ENCODE results near the gene CCNL2. TPM values are rescaled to one million over a fixed set of nuclear protein-coding genes. Genes with fewer than 3 reads are reported as not detected.

The CCNL2 gene
- total and polyA plus RNA-seq, 12 donors = 38.5 to 243 (median 48.0) TPM

DNA sequence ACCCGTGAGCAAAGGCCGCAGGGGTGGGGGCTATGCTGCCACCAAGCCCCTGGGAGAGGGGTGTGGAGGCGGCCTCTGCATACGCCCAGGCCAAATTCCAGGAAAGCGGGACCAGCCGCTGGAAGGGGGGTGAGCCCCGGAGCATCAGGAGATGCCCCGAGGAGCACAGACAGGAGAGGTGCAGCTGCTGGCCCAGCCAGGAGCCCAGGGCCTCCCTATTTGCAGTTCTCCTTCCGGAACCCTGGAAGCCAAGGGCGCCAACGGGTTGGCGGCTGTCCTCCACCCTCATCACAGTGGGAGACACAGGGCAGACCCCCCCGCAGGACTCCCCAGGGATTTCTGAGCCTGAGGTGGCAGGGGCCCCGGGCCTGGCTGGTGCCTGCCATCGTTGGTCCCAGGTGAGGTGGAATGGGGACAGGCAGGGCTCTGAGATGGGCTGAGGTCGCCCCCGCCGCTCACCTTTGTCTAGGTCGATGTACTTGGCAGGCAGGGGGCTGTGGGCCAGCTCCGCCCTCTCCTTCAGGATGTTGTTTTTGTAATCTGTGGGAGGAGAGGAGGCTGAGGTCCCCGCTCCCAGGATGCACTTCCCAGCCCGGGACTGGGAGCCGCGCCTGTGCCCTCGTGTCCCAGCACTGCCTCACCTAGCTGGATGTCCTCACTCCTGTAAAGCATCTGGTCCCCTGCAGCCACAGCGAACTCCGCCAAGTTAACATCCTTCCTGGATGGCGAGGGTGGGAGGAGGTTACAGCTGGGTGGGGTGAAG, 45.6 kb downstream of the CCNL2 start:
- TF ChIP-seq, protein P1, sequence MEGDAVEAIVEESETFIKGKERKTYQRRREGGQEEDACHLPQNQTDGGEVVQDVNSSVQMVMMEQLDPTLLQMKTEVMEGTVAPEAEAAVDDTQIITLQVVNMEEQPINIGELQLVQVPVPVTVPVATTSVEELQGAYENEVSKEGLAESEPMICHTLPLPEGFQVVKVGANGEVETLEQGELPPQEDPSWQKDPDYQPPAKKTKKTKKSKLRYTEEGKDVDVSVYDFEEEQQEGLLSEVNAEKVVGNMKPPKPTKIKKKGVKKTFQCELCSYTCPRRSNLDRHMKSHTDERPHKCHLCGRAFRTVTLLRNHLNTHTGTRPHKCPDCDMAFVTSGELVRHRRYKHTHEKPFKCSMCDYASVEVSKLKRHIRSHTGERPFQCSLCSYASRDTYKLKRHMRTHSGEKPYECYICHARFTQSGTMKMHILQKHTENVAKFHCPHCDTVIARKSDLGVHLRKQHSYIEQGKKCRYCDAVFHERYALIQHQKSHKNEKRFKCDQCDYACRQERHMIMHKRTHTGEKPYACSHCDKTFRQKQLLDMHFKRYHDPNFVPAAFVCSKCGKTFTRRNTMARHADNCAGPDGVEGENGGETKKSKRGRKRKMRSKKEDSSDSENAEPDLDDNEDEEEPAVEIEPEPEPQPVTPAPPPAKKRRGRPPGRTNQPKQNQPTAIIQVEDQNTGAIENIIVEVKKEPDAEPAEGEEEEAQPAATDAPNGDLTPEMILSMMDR (IDR thresholded peaks at IDR 0.05) = no peak
- peaks cover 0 to 19% (median 0%) of the 10 kb centered on the region in 9 donors for H3K36me3 ChIP-seq
- ATAC-seq = no peak
- no peak overlapping the region for H3K4me3 ChIP-seq
- no peak for DNase-seq
- intact Hi-C loops (cut with DNase I) = no loop called here
- peaks cover 14 to 57% (median 40%) of the 10 kb centered on the region in 9 donors for H3K4me1 ChIP-seq
- peaks cover 0 to 65% (median 53%) of the 10 kb centered on the region in 7 donors for H3K27me3 ChIP-seq
- WGBS, 2 donors = 38 to 41% methylated on average over 28 of the region's 28 CpGs
- no peaks in the 10 kb centered on the region for H3K9me3 ChIP-seq
- H3K27ac ChIP-seq = peak overlapping the region in 4 of 10 donors; percentile 19 to 75 (median 24)

DNA sequence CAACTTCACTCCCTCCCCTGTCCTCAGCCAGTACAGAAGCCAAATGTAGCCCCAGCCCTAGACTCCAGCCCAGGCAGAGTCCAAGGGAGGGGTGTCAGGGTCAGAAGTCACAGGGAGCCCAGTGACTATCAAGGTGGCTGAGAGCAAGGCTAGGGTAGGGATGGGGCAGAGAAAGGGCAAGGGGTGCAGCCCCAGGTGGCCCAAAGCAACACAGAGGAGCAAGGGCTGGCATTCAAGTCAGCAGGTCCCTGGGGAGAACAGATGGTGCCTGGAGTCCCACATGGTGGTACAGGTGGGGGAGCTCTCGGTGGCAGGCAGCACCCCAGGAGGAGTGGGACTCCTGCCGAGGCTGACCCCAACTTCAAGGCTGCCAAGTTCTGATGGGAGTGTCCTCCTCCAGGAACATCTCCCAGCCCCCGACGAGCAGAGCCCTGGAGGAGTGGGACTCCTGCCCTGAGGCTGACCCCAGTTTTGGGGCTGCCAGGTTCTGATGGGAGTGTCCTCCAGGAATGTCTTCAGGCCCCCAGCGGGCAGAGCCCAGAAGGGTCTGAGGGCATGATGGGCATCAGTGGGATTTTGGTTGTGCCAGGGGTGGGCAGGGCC, 46.2 kb downstream of the CCNL2 start:
- ATAC-seq (no peak), DNase-seq (no peak)
- TF ChIP-seq, protein P1 (IDR thresholded peaks at IDR 0.05) = no peak
- Histone ChIP-seq H3K36me3 (peaks cover 0 to 19% (median 0%) of the 10 kb centered on the region in 9 donors), H3K9me3 (no peaks in the 10 kb centered on the region), H3K27me3 (peaks cover 0 to 58% (median 47%) of the 10 kb centered on the region in 7 donors), H3K4me3 (no peak overlapping the region), H3K27ac (peak overlapping the region in 5 of 10 donors; percentile 16 to 75 (median 63)), H3K4me1 (peaks cover 16 to 60% (median 43%) of the 10 kb centered on the region in 9 donors)
- intact Hi-C loops (cut with DNase I) = no loop called here
- WGBS, 2 donors = 26 to 29% methylated on average over 5 of the region's 5 CpGs

DNA sequence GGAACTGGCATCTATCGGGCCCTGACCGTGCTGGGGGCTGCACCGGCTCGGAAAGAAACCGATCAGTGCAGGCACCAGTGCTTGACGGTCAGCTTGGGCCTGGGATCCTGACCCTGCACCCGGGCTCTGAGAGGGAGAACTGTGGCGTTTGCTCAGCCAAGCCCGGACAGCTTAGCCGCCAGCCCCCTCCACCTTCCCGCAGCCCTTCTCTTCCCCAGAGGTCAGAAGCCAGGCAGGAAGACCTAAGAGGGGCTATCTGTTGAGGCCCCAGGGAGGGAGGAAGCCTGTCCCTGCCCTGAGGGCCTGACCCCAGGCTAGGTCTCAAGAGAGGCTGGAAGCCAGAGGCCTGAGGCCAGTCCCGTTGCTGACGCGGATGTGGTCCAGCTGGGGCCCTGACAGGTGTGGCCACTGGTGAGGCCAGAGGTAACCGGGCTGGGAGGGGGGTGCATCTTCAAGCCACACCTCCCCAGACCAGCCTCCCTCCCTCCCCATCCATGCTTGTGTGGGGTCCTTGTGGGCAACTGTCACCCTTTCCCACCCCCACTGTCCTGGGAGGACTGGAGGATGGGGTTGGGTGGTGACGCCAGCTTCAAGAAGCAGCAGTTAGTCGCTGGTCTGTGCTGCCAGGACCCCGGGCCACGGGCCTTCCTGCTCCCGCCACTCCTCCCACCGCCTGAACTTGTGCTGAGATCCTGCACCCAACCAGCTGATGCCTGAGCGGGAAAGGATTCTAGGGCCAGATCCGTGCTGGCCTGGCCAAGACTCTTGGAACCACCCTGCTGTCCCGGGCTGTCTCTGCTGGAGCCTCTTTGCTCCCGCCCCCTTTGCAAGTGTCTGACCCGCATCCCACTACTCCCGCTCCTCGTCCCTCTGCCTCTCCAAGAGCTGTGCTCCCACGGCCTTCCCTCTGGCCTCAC, 47.4 kb downstream of the CCNL2 start:
- DNase-seq = peak; percentile 25 to 68
- H3K36me3 ChIP-seq = peaks cover 0 to 19% (median 0%) of the 10 kb centered on the region in 9 donors
- intact Hi-C loops (cut with DNase I) = no loop called here
- peaks cover 24 to 69% (median 51%) of the 10 kb centered on the region in 9 donors for H3K4me1 ChIP-seq
- no peaks in the 10 kb centered on the region for H3K9me3 ChIP-seq
- TF ChIP-seq, protein P1 (IDR thresholded peaks at IDR 0.05) = no peak
- H3K4me3 ChIP-seq = peak overlapping the region in 5 of 10 donors; percentile 5 to 22 (median 12)
- H3K27me3 ChIP-seq = peaks cover 0 to 47% (median 35%) of the 10 kb centered on the region in 7 donors
- H3K27ac ChIP-seq = peak overlapping the region in 8 of 10 donors; percentile 14 to 75 (median 58)
- WGBS, 2 donors = 45 to 50% methylated on average over 29 of the region's 29 CpGs
- ATAC-seq = peak; percentile 9 to 53 (median 27)
